T-helper 9 cell (primary cell): ENCODE results near the gene GPAT3.

Source experiments
- DNase-seq: peaks from one replicate; pipeline ENCODE4 v3.0.0-alpha.2; 2020

The GPAT3 gene

GRCh38 chr4:83646538-83647239 is 110.8 kb downstream of the GPAT3 start:
- DNase-seq: no peak

- no peak for DNase-seq
These were observed 115.9 kb downstream of the GPAT3 start for GRCh38 chr4:83651846-83652245.
